Stimulated activated CD8-positive, alpha-beta memory T cell treated with anti-CD3 and anti-CD28 coated beads, Interleukin-12 subunit alpha, Interleukin-12 subunit beta, amount 100 ng/mL, for 24 hours (primary cell): ENCODE measurements around the gene MTF2.
"Not testable (repeated sequence)": the region's sequence is repeated elsewhere in the genome, so short reads cannot be mapped to it uniquely, and the experiment has no call there.

Experiments used
- DNase-seq: peaks from one replicate; pipeline ENCODE4 v3.0.0-alpha.2; 2020; ENCODE audit errors: extremely low read depth

Gene MTF2

DNA sequence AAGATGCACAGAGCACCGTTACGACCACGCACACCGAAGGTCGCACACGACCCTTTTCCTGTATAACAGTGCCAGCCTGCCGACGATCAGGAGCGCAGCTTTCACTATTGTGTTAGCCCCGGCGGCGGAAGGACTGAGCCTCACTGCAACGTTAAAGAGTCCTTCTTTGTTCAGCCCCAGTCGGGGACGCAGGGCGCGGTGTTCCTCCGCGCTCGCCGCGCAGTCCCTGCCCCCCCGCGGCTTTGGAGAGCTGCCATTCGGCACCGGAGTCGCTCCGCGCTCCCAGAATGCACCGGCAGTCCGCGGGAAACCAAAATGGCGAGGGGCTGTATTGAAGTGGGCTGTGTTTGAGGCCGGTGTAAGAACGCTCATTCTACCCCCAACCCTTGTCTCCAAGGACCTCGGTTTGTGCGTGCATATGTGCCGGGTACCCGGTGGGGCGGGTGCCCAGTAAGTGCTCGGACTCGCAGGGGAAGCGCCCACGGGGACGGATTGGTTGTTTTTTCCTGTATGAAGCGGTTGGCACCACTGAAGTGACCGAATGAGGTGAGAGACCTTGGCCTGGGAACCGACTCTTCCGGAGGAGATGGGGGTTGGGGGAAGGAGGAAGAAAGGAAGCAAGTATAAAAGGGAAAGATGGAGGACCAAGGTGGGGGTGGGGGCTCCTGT is at the start of gene MTF2:
MTF2 (plus strand) TSS at position 298 of the 669 bp plus-strand sequence; CDS start at position 542, 244 bp downstream.
- DNase-seq = peak; percentile 86

DNA sequence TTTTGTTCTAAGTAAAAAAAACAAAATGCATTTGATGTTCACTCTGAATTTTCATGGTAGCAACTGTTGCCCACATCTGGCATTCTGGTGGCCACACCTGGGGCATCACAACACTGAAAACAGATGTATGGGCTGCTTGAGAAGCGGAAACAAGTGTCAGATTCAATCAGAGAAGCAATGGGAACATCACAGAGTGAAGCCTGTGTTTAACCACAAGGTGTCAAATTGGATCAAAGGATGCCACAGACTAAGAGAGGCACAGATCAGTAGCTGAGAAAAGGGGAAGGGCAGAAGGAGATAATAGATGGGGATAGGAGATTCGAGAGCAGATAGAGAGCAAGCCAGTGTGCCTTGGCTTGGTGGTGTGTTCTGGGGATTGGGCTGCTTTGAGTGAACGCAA is 49.8 kb upstream of the MTF2 start:
- DNase-seq = no peak

DNA sequence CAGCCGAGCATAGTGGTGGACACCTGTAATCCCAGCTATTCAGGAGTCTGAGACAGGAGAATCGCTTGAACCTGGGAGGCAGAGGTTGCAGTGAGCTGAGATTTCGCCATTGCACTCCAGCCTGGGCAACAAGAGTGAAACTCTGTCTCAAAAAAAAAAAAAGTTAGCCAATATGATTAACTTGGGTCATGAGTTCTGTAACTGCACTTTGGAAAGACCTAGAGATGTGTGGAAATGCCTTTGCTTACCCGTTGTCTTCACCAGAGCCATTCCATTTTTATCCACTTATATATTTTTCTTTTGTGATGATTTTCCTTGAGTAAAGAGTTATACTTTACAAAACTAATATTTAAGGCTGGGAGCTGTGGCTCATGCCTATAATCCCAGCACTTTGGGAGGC is 48.9 kb upstream of the MTF2 start:
- DNase-seq = not testable (repeated sequence)

DNA sequence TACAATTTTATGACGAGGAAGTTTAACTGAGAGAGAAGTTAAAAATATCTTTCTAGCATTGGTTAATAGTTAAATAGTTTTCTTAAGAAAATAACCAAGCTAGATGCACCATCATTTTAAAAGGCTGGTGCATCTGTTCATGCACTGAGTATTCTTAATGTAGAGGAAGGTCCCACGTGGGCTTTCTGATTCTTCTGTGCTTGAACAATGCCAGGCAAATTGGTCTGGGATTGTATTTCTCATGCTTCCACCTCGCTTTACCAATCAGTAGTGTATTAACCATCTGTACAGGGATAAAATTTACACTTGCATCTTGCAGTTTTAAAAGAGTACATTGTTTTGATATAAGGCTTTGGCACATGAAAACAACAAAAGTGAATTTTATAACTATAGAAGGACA is 47.4 kb upstream of the MTF2 start:
- DNase-seq = no peak

DNA sequence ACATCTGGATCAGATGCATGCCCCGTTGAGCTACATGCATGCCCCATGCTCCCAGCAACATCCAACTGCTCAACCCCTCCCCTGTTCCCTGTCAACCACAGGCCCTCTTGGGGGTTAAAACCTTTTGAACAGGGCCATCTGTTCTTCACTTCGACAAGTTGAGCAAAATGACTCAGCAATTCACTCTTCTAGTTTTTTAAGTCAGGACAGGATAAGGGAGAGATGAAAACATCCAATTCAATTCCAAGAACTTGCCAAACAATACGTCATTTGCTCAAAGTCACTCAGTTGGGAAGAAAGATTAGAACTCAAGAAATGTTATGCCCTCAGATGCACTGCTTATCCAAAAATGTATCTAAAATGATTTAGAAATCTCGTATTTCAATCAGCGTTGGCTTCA is 46.1 kb upstream of the MTF2 start:
- DNase-seq = no peak

DNA sequence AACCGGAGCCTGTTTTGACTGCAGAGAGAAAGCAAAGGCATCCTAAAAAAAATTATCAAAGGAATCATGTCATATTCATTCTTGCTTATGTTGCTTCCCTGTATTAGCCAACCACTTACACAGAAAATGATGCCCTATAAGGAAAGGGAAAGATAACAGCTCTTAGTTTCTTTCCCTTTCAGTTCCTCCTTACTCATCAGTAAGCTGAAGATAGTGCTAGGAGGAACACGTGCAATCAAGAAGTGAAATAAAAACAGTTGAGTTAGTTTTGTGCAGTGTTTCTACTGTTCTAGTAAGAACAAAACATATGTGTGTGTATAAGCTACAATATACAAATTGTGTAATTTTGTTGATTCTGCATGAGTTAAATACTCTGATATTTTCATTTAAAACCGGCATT is 45.3 kb upstream of the MTF2 start:
- DNase-seq = no peak

DNA sequence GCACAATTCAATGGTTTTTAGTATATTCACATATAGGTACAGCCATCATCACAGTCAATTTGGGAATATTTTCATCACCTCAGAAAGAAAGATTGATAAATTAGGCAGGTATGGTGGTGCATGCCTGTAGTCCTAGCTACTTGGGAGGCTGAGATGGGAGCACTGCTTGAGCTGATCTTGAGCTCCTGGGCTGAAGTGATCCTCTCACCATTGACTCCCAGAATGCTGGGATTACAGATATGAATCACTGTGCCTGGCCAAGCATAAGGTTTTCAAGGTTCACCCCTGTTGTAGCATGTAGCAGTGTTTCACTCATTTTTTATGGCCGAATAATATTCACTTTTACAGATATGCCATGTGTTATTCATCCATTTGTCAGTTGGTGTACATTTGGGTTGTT is 44.7 kb upstream of the MTF2 start:
- no peak for DNase-seq

DNA sequence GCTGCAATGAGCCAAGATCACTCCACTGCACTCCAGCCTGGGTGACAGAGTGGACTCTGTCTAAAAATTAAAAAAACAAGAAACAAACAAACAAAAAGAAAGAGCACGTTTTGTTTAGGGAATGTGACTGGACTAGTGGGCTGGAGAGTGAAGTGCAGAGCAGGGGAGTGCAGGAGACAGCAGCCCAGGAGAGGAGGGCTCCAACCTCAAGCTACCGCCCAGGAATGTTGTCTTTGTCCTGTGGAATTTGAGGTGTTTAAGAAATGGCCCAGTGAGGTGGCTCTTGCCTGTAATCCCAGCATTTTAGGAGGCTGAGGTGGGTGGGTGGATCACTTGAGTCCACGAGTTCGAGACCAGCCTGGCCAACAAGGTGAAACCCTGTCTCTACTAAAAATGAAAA is 42.4 kb upstream of the MTF2 start:
- no peak for DNase-seq

DNA sequence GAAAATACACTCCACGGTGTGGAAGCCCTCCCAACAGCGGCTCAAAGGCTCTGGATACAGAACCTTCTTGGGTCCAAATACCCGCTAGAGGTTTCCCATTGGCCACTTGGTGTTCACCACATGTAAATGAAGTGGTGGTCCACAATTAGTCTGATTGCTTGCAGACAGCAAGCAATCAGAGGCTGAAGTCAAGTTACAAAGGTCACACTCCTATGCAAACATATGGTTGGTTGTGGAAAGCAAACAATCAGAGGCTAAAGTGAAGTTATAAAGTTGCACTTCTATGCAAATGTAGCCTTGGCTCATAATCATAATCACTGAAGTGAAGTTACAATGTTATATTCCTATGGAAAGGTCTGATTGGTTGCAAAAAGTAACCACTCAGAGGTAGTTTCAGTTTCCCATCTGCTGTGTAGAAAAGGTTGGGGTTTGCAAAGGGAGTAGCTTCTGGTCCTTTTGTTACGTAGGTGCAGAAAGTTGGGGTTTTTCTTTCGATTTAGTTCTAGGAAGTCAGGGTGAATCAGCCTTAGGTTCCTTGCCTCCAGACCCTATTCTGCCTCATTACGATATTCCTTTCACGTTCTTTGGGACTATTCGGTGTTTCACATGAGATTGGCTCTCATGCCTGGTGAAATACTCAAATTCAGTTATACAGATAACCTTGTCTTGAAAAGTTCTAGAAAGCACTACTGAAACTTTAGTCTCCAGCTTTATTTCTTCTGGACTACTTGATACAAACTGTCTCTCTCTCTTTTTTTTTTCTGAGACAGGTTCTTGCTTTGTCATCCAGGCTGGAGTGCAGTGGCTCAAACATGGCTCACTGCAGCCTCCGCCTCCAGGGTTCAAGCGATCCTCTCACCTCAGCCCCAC is 36.7 kb upstream of the MTF2 start:
- no peak for DNase-seq

DNA sequence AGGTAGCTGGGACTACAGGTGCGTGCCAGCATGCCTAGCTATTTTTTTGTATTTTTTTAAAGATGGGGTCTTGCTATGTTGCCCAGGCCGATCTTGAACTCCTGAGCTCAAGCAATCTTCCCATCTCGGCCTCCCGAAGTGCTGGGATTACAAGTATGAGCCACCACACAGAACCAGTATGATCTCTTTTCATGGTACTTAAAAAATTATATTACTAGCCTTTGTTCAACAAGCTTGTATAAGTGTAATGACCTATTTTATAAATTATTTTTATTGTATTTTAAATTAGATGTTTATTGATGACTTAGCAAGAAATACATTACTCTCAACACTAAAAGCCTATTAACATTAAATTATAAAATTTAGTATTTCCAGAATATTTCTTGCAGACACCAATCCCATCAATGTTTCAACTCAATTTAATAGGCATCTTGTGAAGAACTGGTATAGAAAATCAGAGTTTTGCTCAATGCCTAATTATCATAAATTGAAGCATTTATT is 36.0 kb upstream of the MTF2 start:
- no peak for DNase-seq

DNA sequence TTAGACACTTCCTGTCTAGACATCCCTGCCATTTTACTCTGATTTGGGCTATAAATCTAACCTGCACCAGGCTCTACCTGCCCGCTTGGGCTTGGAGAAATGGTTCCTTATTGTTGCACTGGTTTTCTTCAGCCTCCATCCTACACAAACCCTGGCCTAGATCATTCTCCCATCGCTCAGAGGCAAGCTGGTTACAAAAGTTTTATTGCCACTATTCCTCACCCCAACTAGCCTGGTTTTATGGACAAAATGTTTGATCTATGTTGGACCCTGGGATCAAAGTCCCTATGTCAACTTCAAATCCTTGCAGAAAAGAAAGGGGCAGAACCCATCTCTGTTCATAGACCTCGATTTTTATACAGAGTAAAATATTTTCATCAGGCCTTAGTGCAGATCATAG is 31.5 kb upstream of the MTF2 start:
- DNase-seq = no peak

DNA sequence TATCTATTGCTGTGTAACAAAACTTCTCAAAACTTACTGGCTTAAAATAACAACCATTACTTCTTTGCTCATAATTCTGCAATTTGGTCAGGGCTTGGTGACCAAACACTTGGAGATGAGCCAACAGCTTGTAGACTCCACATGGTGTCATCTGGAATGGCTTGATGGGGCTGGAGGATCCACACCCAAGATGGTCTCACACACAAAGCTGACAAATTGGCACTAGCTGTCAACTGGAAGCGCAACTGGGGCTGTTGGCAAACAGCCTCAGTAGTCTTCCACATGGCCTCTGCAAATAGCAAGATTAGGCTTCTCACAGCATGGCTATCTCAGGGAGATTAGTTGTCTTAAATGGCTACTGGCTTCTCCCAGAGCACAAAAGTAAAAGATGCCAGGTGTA is 27.1 kb upstream of the MTF2 start:
- DNase-seq = no peak

DNA sequence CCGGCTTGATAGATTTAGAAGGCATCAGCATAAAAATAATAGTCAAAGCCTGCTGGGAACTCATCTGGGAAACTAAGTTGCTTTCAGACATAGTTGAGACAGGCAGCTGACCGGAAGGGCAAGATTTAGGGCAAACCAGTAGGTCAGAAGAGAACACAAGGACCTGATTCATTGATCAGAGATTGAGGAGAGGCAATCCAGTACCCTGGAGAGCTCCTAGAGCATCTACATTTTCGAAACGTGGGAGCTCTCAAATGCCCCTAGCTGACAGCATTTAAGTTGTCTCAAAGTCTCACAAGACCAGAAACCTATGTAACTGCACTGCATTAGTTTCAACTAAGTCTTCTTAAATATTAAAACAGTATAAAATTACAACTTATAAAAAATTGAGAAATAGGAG is 22.9 kb upstream of the MTF2 start:
- DNase-seq = no peak

DNA sequence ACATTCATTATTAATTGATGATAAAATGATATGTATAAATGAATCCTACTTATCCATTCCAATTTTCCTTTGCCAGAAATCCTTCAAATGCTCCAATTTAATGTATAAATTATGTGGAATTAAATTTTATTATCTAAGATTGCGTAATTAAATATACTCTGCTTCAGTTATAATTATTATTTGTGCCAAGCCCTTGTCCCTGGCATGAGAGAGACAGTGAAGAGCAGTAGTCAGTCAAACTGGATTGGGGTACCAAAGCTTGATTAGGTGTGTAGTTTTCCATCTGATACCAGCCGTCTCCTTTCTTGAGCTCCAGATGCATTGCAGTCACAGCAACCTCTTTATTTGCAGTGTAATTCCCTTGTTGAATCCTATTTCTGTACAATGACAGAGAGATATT is 22.4 kb upstream of the MTF2 start:
- DNase-seq = no peak

DNA sequence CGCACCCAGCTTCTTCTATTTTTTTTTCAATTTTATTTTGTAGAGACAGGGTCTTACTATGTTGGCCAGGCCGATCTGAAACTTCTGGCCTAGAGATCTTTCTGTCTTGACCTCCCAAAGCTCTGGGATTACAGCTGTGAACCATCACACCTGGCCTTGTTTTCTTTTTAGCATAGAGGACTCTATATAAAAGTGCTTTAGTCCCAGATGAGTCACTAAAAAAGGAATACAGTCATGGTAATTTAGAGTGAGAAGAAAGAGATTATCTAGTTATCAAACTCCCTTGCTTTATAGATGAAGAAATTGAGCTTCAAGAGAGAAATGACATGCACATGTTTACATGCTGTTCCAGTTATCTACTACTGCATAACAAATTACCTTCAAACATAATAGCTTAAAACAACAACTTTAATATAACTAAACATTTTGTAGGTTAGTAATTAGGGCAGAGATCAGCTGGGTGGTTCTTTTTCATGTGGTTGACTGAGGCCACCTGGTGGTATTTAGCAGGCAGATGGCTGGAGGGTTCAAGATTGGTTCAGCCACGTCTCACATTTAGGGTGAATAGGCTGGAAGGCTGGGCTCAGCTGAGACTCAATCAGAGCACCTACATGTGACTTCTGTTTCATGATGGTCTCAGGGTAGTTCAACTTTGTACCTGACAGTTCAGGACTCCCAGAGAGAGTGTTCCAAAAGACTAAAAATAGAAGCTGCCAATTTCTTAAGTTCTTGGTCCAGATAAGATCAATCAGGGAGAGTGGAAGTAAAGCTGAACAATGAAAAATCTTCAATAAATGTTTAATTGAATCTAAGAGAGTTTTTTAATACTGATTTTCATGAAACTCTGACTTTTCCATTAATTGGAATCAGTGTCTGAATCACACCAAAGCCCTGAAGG is 16.9 kb upstream of the MTF2 start:
- DNase-seq = no peak

DNA sequence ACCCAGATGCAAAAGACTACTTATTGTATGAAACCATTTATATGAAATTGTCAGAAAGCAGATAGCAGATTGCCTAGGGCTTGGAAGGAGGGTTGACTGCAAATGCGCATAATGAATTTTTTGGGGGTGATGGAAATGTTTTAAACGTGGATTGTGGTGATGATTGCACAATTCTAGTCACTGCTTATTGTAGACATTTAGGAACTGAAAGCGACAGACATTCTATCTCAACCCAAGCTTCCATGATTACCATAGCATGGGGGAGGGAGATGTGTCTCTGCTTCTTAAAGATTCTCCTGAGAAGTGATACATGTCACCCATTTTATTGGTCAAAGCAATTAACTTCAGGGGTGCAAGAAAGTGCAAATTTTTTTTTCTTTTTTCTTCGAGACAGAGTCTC is 2.8 kb upstream of the MTF2 start:
- DNase-seq = no peak

DNA sequence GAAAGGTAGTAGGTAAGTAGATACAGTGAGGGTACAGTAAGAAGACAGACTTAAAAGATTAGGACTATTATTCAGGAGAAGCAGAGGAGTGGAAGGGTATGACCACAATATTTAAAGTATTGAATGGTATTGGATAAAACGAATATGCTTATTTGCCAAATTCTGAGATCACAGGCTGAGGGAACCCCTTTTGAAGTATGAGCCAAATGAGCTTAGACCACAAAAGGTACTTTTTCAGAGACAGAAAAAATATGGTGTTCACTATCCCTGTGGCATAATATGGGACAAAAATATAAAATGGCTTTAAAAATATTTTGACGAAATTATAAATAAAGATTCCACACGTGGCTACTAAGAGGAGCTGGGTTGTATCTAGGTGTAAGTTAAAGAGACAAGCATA is 880 bp upstream of the MTF2 start:
- DNase-seq = no peak

DNA sequence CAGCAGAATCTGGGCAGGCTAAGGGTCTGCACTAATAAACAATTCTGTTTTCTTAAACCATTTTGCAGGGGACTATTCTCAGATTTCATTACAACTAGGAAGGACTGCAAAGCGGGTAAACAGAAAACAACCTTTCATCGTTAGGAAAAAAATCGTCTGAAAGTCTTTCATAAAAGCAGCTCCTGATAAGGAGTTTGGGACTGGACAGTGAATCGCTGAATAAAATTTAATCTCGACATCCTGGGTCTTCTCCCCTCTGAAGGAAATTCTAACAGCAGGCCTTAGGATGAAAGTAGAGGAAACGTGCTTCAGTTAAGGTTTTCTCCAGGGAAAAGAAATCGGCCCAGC is 471 bp upstream of the MTF2 start:
- DNase-seq = no peak

DNA sequence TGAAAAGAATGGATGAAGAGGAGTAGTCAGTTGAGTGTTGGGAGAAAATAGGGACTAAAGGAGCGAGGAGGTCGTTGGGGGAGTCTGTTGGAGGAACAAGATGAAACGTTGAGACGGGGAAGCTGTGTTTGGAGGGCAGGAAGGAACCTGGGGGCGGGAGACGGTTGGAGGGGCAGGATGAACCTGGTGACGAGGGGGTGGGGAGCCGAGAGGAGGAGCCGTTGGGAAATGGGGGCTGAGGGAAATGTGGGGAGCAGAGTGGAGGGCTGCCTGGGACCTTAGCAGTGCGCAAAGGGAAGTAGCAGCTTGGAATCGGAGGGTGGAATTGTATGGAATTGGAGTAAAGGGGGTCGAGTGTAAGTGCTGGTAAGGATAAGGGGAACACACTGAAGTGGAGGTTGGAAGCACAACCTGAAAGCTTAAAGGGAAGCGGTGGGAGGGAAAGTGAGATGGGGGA is 630 bp downstream of the MTF2 start:
- DNase-seq = no peak

DNA sequence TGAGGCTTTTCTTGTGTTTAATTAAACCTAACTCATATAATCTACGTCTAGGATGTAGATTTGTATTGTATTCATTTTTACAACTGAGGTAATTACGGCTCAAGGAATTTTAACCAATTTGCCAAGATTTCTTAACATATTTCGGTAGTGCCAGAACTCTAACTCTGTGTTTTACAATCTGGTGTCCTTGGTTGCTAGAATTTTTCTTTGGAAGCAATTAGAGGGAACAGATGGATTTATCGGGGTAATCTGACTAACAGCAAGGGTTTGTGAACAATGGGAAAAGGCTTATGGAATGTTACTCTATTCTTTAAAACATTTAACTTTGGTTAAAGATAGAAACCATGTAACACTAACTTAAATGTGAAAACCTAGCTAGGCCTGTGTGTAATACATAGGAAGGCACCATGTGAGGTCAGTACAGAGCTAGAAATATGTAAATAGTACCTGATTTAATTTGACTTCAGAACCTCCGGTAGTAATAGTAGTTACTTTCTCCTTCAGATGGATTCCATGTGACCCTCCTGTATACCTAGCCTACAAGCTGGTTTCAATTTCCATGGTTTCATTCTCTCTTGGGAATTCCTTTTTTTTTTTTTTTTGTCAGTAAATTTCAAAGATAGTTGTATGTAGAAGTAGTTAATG is 1.2 kb downstream of the MTF2 start:
- no peak for DNase-seq

DNA sequence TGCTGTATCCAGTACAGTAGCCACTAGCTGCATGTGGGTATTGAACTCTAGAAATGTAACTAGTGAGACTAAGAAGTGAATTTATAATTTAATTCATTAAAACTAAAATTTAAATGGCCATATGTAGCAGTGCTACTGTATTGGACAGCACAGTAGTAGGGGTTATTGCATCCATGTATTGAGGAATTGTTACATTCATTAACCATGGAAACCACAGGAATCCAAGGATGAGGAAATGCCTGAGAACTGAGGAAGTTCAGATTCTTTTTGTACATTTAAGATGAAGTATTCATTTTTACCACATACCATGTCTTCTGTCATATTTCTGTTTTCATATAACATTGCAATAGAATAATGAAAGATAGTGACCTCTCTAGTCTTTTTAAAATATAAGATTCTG is 2.6 kb downstream of the MTF2 start:
- DNase-seq = no peak

DNA sequence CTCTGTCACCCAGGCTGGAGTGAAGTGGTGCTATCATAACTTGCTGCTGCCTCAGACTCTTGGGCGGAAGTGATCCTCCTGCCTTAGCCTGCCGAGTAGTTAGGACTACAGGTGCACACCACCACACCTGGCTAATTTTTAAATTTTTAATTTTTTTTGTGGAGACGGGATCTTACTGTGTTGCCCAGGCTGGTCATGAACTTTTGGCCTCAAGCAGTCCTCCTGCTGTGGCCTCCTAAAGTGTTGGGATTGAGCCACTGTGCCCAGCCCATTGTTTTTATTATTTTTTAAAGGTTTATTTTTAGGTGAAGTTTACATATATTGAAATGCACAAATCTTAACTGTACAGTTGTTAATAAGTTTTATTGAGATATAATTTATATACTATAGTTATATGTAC is 3.2 kb downstream of the MTF2 start:
- no peak for DNase-seq
